ENCODE measurements around the gene ZNF367. TPM values are rescaled to one million over a fixed set of nuclear protein-coding genes. Genes with fewer than 3 reads are reported as not detected.

ZNF367 gene
- total and polyA plus RNA-seq, 8 donors: 0.58 to 9.8 (median 1.8) TPM; not detected in 1

GRCh38 chr9:96382839-96383164 lies 35.4 kb downstream of the ZNF367 start:
- Histone ChIP-seq H3K36me3 (peaks cover 0 to 3% (median 0%) of the 10 kb centered on the region in 4 donors), H3K27me3 (no peaks in the 10 kb centered on the region), H3K4me1 (peaks cover 18 to 76% (median 37%) of the 10 kb centered on the region in 4 donors), H3K9me3 (no peaks in the 10 kb centered on the region), H3K27ac (peak overlapping the region; percentile 85 to 98 (median 91)), H3K4me3 (peak overlapping the region; percentile 66 to 87 (median 70))
- intact Hi-C loops (cut with DNase I; ENCODE audit: low total_unique reads): no loop called here
- TF ChIP-seq POLR2A (IDR thresholded peaks at IDR 0.05): no peak
- no peak for TF ChIP-seq POLR2AphosphoS5 (IDR thresholded peaks at IDR 0.05)
- TF ChIP-seq EP300 (IDR thresholded peaks at IDR 0.05): no peak
- TF ChIP-seq CTCF (IDR thresholded peaks at IDR 0.05): no peak
- DNase-seq: no peak
- 21 to 27% (median 25%) methylated on average over 7 of the region's 7 CpGs for WGBS, 5 donors

- WGBS, 5 donors: 43 to 67% (median 57%) methylated on average over 2 of the region's 2 CpGs
- TF ChIP-seq EP300 (IDR thresholded peaks at IDR 0.05): no peak
- TF ChIP-seq CTCF (IDR thresholded peaks at IDR 0.05): no peak
- TF ChIP-seq POLR2A (IDR thresholded peaks at IDR 0.05): no peak
- no peak for TF ChIP-seq POLR2AphosphoS5 (IDR thresholded peaks at IDR 0.05)
- Histone ChIP-seq H3K9me3 (no peaks in the 10 kb centered on the region), H3K27ac (peak overlapping the region in 2 of 5 donors; percentile 85 to 91), H3K4me3 (peak overlapping the region; percentile 66 to 87 (median 70)), H3K27me3 (no peaks in the 10 kb centered on the region), H3K4me1 (peaks cover 24 to 76% (median 43%) of the 10 kb centered on the region in 4 donors), H3K36me3 (peaks cover 0 to 3% (median 2%) of the 10 kb centered on the region in 4 donors)
- peak in 1 of 2 donors; percentile 21 for DNase-seq
- intact Hi-C loops (cut with DNase I; ENCODE audit: low total_unique reads): no loop called here
These were observed 36.0 kb downstream of the ZNF367 start for GRCh38 chr9:96382175-96382574.

GRCh38 chr9:96381696-96382095 lies 36.5 kb downstream of the ZNF367 start:
- Histone ChIP-seq H3K27me3 (no peaks in the 10 kb centered on the region), H3K9me3 (no peaks in the 10 kb centered on the region), H3K4me1 (peaks cover 29 to 76% (median 48%) of the 10 kb centered on the region in 4 donors), H3K27ac (no peak overlapping the region), H3K4me3 (peak overlapping the region in 2 of 4 donors; percentile 18 to 20), H3K36me3 (peaks cover 0 to 8% (median 3%) of the 10 kb centered on the region in 4 donors)
- DNase-seq: no peak
- intact Hi-C loops (cut with DNase I; ENCODE audit: low total_unique reads): no loop called here
- TF ChIP-seq CTCF (IDR thresholded peaks at IDR 0.05): no peak
- TF ChIP-seq EP300 (IDR thresholded peaks at IDR 0.05): no peak
- no peak for TF ChIP-seq POLR2AphosphoS5 (IDR thresholded peaks at IDR 0.05)
- no peak for TF ChIP-seq POLR2A (IDR thresholded peaks at IDR 0.05)
- 54 to 72% (median 60%) methylated on average over 4 of the region's 4 CpGs for WGBS, 5 donors

- H3K4me3 ChIP-seq: peak overlapping the region in 1 of 4 donors; percentile 20
- peaks cover 29 to 74% (median 48%) of the 10 kb centered on the region in 4 donors for H3K4me1 ChIP-seq
- no peak overlapping the region for H3K27ac ChIP-seq
- peaks cover 0 to 12% (median 5%) of the 10 kb centered on the region in 4 donors for H3K36me3 ChIP-seq
- intact Hi-C loops (cut with DNase I; ENCODE audit: low total_unique reads): no loop called here
- no peak for DNase-seq
- whole genome bisulfite sequencing, 5 donors: 79 to 94% (median 91%) methylated on average over 4 of the region's 4 CpGs
- TF ChIP-seq EP300 (IDR thresholded peaks at IDR 0.05) (no peak), CTCF (IDR thresholded peaks at IDR 0.05) (no peak), POLR2AphosphoS5 (IDR thresholded peaks at IDR 0.05) (no peak), POLR2A (IDR thresholded peaks at IDR 0.05) (no peak)
- H3K9me3 ChIP-seq: no peaks in the 10 kb centered on the region
- no peaks in the 10 kb centered on the region for H3K27me3 ChIP-seq
These were observed 37.0 kb downstream of the ZNF367 start for GRCh38 chr9:96381125-96381524.
